ENCODE results near the gene C20orf202.
"Not testable (repeated sequence)": the region's sequence is repeated elsewhere in the genome, so short reads cannot be mapped to it uniquely, and the experiment has no call there.

DNA sequence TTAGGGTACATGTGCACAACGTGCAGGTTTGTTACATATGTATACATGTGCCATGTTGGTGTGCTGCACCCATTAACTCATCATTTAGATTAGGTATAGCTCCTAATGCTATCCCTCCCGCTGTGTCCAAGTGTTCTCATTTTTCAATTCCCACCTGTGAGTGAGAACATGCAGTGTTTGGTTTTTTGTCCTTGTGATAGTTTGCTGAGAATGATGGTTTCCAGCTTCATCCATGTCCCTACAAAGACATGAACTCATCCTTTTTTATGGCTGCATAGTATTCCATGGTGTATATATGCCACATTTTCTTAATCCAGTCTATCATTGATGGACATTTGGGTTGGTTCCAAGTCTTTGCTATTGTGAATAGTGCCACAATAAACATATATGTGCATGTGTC, 47.0 kb downstream of the C20orf202 start:
- not testable (repeated sequence) for TF ChIP-seq CTCF, POLR2A (IDR thresholded peaks at IDR 0.05)
